ENCODE measurements around the gene CLEC10A.
"Not testable (repeated sequence)": the region's sequence is repeated elsewhere in the genome, so short reads cannot be mapped to it uniquely, and the experiment has no call there.

The CLEC10A gene

DNA sequence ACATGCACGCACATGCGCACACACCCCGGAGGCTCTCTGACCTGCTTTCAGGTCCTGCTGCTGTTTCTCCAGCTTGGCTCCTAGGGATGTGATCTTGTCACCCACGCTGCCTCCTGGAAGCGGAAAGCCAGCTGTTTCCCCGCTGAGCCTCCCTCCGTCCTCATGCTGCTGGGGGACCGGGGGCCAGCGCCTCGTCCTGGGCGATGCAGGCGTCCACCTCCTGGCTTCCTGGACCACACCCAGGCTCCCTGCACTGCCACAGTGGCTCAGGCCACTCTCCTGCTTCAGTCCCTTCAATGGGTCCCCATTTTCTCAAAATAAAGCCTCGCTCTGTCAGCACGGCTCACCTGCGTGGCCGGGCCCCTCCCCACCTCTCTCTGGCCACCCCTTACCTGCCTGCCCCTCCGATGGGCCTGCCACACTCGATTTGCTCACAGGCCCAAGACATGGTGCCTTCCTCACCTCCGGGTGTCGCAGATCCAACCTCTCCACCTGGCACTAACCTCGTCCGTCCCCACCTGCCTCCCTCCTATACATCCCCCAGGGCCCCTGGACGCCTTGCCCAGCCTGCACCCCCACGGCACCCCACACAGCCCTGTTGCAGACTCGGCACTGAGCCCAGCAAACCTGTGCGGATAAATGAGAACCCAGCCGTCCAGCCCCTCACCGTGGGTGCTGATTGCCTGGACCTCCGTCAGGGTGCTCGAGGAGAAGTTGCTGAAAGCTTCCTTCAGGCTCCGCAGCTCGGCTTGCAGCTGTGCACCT is 27.9 kb upstream of the CLEC10A start:
- no peak for DNase-seq

GRCh38 chr17:7107012-7107754 is 27.1 kb upstream of the CLEC10A start:
- DNase-seq = no peak

DNA sequence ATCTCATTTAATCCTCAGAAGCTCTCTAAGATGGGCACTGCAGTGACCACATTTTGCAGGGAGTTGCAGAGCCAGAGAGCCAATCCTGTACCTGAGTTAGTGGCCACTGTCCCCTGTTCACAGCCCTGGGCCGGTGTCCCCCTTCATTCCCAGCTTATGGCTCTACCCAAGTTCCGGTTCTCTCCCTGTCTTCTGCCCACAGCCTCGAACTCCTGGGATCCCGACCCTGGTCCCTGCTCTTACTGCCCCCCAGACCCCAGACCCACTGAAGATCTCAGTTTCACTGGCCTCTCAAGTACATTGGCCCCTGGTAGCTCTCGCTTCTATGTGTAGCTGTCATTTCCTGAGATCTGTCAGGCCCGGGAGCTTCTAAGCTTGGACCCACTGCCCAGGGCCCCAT is 22.4 kb upstream of the CLEC10A start:
- no peak for DNase-seq

DNA sequence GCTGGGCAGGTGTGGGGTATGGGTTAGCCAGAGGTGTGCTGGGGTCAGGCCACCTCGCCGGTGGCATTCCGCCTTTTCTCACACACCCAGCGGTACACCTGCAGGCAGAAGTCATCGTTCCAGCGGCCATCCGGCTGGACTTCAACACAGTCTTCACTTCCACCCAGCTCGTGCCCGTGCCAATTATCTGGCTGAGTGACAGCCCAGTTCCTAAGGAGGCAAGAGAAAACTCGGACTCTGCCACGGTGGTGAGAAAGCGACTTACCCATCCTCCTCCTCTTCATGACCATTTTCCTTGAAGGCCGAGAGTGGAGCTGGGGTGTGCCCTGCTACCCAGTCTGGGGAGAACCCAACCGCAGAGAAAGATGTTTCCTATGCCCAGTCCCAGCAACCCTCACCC is 21.5 kb upstream of the CLEC10A start:
- DNase-seq = no peak

GRCh38 chr17:7100641-7101379 is 20.8 kb upstream of the CLEC10A start:
- not testable (repeated sequence) for DNase-seq

DNA sequence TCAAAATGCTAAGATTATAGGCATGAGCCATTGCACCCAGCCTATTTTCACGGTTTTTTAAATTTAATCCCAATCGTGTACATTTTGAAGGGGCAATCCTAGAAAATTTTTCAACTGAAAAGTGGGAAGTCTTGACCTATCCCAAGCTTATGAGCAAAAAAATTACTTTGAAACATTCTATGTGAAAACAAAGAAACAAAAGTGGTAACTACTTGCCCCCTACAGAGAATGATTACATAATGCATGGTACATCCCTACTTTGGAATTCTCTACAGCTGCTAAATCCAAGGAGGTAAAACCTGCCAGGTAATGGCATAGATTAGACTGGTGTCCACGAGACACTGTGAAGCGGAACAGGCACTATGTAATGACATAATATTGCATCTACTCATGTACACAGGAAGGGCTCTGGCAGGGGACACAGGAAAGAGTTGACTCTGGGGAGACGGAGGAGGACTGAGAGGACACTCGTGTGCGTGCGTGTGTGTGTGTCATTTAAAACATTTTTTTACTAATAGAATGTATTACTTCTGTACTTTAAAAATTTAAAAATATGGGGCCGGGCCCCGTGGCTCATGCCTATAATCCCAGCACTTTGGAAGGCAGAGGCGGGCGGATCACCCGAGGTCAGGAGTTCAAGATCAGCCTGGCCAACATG is 18.9 kb upstream of the CLEC10A start:
- no peak for DNase-seq

- DNase-seq = no peak
Observed at GRCh38 chr17:7097940-7098339, 17.9 kb upstream of the CLEC10A start.

GRCh38 chr17:7095625-7096024 is 15.6 kb upstream of the CLEC10A start:
- no peak for DNase-seq

DNA sequence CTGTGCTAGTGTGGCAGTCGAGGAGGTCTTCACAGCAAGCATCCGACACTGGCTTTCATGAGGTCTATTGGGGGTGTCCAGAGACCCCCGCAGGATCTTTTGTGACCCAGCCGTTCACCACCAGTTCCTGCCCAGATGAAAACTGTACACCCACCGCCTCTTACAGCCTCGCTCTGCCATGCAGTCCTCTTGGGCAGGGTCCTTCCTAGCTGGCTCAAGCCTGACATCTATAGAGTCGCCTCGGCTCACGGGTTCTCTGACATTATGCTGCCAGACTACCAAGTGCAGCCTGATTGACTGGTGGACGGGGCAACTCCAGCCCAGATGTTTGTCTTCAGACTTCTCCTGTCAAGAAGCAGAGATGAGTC is 14.6 kb upstream of the CLEC10A start:
- no peak for DNase-seq

DNA sequence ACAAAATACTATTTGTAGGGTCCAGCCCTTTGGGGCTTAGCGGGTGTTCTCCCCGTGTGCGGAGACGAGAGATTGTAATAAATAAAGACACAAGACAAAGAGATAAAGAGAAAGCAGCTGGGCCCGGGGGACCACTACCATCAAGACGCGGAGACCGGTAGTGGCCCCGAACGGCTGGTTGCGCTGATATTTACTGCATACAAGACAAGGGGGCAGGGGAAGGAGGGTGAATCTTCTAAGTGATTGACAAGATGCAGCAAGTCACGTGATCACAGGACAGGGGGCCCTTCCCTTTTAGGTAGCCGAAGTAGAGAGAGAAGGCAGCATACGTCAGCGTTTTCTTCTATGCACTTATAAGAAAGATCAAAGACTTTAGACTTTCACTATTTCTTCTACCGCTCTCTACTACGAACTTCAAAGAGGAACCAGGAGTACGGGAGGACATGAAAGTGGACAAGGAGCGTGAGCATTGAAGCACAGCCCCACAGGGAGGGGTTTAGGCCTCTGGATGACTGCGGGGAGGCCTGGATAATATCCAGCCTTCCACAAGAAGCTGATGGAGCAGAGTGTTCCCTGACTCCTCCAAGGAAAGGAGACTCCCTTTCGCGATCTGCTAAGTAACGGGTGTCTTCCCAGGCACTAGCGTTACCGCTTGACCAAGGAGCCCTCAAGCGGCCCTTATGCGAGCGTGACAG is 11.4 kb upstream of the CLEC10A start:
- not testable (repeated sequence) for DNase-seq

- not testable (repeated sequence) for DNase-seq
Observed at GRCh38 chr17:7089570-7089969, 9.5 kb upstream of the CLEC10A start.

DNA sequence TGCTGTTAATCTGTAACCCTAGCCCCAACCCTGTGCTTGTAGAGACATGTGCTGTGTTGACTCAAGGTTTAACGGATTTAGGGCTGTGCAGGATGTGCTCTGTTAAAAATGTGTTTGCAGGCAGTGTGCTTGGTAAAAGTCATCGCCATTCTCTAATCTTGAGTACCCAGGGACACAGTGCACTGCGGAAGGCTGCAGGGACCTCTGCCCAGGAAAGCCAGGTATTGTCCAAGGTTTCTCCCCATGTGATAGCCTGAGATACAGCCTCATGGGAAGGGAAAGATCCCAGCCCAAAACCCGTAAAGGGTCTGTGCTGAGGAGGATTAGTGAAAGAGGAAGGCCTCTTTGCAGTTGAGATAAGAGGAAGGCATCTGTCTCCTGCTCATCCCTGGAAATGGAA is 8.4 kb upstream of the CLEC10A start:
- not testable (repeated sequence) for DNase-seq

DNA sequence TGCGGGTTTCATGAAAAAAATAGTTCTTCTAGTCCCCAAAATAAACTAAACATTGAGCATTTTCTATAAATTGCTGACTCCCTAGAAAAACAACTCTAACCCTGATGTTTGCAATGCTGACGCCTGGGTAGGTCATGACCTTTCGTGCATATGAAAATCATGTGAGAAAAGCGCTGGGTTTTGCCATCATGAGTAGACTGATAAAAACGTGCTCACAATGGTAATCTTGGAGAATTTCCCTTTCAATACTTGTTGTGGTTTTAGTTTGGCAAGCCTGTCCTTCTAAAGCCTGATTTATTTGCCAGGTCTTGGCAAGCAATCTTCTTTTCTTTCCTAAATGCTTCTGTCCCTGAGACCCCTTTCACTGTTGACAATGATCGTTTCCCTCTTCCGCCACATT is 4.0 kb upstream of the CLEC10A start:
- no peak for DNase-seq

DNA sequence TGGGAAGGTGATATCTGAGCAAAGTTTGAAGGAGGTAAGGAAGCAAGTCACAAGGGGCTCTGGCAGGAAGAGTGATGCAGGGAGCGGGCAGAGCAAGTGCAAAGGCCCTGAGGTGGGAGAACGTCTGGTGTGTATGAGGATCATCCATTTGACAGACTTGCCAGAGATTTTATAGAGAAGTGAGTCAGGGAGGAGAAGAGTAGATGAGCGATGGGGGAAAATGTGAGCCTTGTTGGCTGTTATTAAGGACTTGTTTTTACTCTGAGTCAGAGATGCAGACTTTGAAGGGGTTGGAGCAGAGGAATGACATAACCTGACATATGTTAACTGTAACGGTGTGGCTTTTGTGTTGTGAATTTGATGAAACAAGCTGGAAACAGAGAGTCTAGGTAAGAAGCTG is 3.5 kb upstream of the CLEC10A start:
- peak; percentile 6 for DNase-seq

DNA sequence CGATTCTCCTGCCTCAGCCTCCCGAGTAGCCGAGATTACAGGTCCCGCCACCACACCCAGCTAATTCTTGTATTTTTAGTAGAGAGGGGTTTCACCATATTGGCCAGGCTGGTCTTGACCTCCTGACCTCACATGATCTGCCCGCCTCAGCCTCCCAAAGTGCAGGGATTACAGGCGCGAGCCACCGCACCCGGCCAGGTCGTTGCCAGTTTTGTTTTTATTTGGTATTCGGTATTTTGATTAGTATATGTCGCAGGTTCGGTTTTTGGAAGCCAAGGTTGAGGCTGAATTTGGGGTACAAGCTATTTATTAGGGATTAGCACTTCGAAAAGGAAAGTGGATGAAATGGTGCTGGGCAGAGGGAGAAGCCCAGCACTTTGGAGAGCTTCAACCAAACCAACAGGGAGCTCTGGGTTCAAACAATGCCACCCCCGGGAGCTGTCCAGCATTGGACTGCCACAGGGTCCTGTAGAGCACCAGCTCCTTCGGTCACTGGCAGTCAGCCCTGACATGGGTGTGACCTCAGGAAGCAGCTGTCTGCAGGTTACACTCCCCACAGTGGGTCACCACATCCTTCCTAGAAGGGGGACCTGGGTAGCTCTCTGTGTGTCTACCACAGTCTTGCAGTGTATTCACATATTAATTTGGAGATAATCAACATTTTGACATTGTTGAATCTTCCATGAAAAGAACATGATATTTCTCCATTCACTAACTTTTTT is 1.5 kb upstream of the CLEC10A start:
- DNase-seq = no peak

- DNase-seq = no peak
Observed at GRCh38 chr17:7080456-7081041, 498 bp upstream of the CLEC10A start.

DNA sequence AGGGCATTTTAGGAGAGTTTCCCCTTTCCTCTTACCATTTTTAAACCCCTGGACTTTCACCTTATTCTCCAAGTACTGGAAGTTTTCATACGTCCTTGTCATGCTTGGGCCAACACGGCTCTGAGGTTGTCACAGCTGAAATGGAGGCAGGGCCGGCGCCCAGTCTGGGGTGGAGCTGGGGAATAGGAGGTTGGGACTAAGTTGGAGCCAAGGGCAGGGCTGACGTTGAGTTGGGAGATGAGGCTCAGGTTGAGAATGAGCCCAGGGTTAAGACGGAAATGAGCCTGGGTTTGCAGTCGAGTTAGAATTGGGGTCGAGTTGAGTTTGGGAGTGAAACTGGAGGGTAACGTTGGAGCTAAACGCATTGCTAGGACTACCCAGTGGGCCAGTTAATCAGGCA is 1.3 kb downstream of the CLEC10A start:
- DNase-seq = no peak

- DNase-seq = no peak
Observed at GRCh38 chr17:7077911-7078546, 2.0 kb downstream of the CLEC10A start.

DNA sequence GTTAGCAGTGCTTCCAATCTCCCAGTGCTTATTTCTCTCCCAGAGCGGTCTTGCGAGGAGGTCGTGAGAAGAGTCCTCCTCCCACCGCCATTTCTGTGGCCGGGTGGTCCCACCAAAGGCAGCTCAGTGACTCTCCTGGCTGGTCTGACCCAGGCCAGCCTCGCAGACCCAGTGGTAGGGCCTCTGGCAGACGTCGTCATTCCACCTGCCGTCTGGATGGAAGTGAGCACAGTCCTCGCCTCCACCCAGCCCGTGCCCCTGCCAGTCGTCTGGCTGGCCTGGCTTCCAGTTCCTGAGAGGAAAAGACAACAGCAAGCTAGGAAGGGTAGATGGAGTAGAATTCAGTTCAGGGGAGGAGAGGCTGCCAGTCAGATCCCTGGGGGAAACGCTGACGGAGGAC is 5.1 kb downstream of the CLEC10A start:
- no peak for DNase-seq

DNA sequence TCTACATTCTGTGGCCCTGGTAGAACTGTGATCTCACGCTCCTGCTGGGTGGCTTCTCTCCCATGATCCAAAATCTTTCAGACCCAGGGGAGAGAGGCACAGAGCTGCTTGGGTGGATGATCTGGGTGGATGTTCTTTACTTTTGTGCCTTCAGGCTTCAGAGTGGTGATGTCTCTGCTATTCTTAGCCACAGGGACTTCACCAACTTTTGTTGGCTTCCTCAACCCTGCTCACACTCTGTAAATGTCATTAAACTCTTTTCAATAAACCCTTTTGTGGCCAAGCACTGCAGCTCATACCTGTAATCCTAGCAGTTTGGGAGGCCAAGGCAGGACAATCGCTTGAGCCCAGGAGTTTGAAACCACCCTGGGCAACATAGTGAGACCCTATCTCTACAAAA is 7.6 kb downstream of the CLEC10A start:
- no peak for DNase-seq

DNA sequence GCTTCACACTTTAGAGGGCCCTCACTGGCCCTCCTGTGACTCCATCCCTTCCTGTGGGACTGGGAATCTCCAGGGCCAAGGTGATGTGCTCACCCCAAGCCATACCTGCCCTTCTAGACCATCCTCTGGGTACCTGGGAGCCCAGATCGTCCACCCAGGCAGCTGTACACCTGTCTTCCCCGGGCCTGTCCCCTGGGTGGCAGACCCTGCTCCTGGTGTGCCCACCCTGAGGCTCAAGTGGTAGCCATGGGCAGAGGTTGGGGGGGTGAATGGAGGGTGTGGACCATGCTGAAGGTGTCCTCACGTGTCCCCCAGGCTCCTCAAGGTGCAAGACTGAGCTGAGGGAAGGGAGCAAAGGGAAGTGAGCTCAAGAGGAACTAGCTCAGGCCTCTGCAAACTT is 9.3 kb downstream of the CLEC10A start:
- DNase-seq = no peak

All from stimulated activated CD4-positive, alpha-beta T cell treated with anti-CD3 and anti-CD28 coated beads, Interleukin-1b, Interleukin-23, amount 100 ng/mL, for 48 hours (primary cell).